Activated CD8-positive, alpha-beta memory T cell treated with anti-CD3 and anti-CD28 coated beads, Interleukin-2, amount 10 ng/mL, durations not matched to agents 7 days and 5 days (primary cell): ENCODE measurements around the gene TUBB4B. TPM values are rescaled to one million over a fixed set of nuclear protein-coding genes. Genes with fewer than 3 reads are reported as not detected.
A peak's percentile ranks its signal among the peaks of the same experiment; 100 is the strongest.

Experiments used
- ATAC-seq: fragments of 150-1000 bp; cut with Tn5 transposase; one replicate; pipeline ENCODE4 v1.10.0; 2021; ENCODE audit warnings: moderate library complexity
- CTCF ChIA-PET: fragments of 350-600 bp; sonication (Branson Sonifier 250); formaldehyde crosslinking; loops from one replicate; lab custom pipeline; 2021; ENCODE audit warnings: antibody characterized with exemption; lab: Charles Lee
- DNase-seq: peaks from one replicate; pipeline ENCODE4 v3.0.0-alpha.2; 2020
- H3K27ac Mint-ChIP-seq: one replicate; pipeline ENCODE4 v1.8.0; 2021; ENCODE audit warnings: mild to moderate bottlenecking, mixed read lengths
- H3K27me3 Mint-ChIP-seq: one replicate; pipeline ENCODE4 v1.8.0; 2021; ENCODE audit warnings: mixed read lengths
- H3K36me3 Mint-ChIP-seq: one replicate; pipeline ENCODE4 v1.8.0; 2021; ENCODE audit warnings: mild to moderate bottlenecking, mixed read lengths
- H3K4me1 Mint-ChIP-seq: one replicate; pipeline ENCODE4 v1.8.0; 2021; ENCODE audit warnings: mixed read lengths
- H3K4me3 Mint-ChIP-seq: one replicate; pipeline ENCODE4 v1.8.0; 2021; ENCODE audit warnings: mild to moderate bottlenecking, moderate library complexity, mixed read lengths
- H3K9me3 Mint-ChIP-seq: one replicate; pipeline ENCODE4 v1.8.0; 2022; ENCODE audit warnings: low read depth, mixed read lengths
- total RNA-seq, 2 experiments: library from RNA; stranded (reverse); gene quantifications; one replicate each; pipeline ENCODE4 v1.2.3, GENCODE V29; 2021

The TUBB4B gene
- total RNA-seq, 2 experiments from 2014 or later: 353 to 375 TPM

DNA sequence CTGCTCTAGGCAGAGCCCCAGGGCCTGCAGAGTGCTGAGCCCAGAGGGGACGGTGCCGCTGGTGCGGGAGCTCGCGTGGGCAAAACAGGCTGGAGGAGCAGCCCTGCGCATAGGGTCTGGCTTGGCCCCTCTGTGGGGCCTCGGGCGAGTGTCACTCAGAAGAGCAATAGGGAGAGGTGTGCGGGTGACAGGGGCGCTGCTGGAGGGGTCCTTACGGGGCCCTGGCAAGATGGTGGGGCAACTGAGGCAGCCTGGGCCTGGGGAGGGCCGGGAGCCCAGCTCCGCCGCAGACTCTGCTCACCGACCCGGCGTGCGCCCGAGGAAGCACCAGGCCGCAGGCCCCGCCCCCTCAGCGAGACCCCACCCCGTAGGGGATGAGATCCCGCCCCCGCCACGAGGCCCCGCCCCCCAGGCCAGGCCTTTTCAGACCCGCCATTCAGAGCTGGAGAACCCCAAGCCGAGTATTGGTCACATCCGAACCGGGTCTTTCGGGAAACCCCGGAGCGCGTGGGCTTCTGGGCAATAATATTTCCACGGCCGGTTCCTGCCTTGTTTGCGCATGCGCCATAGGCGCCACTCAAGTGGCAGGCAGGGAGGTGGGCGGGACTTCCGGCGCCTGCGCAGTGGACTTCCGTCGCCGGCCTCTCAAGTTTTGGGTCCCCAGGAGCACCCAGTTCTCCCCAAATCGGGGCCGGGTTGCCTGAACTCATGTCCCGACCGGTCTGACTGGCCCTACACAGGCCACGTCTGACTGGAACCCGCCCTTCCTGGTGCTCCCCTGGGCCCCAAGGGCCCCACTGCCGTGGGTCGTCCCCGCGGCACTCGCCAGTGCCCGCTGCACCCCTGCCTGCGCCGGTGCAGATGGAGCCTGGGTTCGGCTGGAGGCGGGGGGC, 17.8 kb upstream of the TUBB4B start:
- Mint-ChIP-seq H3K36me3 (no peaks in the 10 kb centered on the region), H3K27me3 (no peaks in the 10 kb centered on the region), H3K27ac (peak overlapping the region; percentile 72), H3K4me1 (peaks cover 18% of the 10 kb centered on the region), H3K4me3 (peak overlapping the region; percentile 72), H3K9me3 (no peaks in the 10 kb centered on the region)
- peak; percentile 99 for DNase-seq
- peak; percentile 91 for ATAC-seq
- CTCF ChIA-PET: interaction anchor here (0.8 to 6.8 kb wide), 18 partner anchors 9 to 177 kb away, joined by 3 to 110 read pairs (median 4); partner anchors contain the start of genes ANAPC2, NPDC1, NRARP and SSNA1

DNA sequence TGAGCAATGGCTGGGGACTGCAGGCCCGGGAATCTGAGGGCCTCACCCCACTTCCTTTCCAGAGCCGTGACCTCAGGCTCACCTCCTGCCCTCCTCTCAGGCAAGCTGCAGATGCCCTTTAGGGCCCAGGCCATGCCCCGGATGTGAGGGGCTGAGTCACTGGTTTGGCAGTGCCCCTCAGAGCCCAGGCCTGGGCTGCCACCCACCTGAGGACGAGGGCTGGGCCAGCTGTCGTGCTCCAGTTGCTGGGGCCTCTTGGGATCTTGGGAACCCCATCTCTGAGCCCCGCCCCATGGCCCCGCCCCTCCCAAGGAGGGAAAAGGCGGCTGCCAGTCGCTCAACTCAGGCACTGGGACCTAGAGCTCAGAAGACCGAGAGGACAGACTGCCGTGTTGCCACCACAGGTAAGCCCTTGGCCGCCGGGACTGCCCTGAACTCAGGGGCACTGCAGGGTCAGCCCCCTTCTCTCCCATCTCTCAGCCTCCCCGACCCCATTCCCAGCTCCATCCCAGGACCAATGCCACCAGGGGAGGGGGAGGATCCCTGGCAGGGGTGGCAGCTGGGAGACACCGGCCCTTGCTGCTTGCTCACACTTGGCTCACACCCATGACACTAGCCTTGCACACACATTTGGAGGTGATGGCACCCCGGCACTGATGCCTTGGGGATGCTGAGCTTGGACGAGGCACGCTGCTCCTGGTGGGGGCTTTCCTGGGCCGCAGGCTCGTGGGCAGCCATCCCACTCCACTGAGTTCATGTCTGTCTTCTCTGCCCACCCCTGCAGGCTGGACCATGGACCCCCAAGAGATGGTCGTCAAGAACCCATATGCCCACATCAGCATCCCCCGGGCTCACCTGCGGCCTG, 16.0 kb upstream of the TUBB4B start, which contains the start of gene CYSRT1:
Gene CYSRT1 (plus strand): TSS at position 345 of the 865 bp plus-strand sequence. CDS start 448 bp downstream, at position 793.
- Mint-ChIP-seq H3K27me3 (no peaks in the 10 kb centered on the region), H3K27ac (peak within 1 kb of the TSS; percentile 72), H3K36me3 (no peaks in the 10 kb centered on the region), H3K4me1 (peaks cover 18% of the 10 kb centered on the region), H3K4me3 (peak within 1 kb of the TSS; percentile 72), H3K9me3 (no peaks in the 10 kb centered on the region)
- CTCF ChIA-PET: interaction anchor here (0.8 to 6.8 kb wide), 11 partner anchors 14 to 178 kb away, joined by 3 to 110 read pairs (median 5); partner anchors contain the start of genes ANAPC2, NELFB, NRARP and SSNA1
- ATAC-seq (no peak), DNase-seq (peak; percentile 66)

DNA sequence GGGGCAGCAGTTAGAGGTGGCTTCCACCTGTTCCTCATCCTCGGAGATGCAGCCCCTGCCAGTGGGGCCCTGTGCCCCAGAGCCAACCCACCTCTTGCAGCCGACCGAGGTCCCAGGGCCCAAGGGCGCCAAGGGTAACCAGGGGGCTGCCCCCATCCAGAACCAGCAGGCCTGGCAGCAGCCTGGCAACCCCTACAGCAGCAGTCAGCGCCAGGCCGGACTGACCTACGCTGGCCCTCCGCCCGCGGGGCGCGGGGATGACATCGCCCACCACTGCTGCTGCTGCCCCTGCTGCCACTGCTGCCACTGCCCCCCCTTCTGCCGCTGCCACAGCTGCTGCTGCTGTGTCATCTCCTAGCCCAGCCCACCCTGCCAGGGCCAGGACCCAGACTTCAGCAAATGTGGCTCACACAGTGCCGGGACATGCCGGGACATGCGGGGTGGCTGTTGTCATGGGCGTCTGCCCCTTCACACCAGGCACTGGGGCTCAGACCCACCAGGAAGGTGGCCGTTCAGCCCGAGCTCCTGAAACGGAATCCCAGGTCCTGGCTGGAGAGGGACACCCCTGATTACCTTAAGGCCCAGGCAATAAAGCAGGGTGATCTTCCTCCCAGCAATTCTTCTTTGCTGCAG, 15.3 kb upstream of the TUBB4B start:
- Mint-ChIP-seq H3K27me3 (no peaks in the 10 kb centered on the region), H3K27ac (no peak overlapping the region), H3K4me1 (peaks cover 18% of the 10 kb centered on the region), H3K9me3 (no peaks in the 10 kb centered on the region), H3K4me3 (no peak overlapping the region), H3K36me3 (no peaks in the 10 kb centered on the region)
- DNase-seq (no peak), ATAC-seq (no peak)
- CTCF ChIA-PET: interaction anchor here (0.8 to 6.8 kb wide), 12 partner anchors 9 to 130 kb away, joined by 3 to 110 read pairs (median 18); partner anchors contain the start of genes ANAPC2, GRIN1, NDOR1 and SSNA1

DNA sequence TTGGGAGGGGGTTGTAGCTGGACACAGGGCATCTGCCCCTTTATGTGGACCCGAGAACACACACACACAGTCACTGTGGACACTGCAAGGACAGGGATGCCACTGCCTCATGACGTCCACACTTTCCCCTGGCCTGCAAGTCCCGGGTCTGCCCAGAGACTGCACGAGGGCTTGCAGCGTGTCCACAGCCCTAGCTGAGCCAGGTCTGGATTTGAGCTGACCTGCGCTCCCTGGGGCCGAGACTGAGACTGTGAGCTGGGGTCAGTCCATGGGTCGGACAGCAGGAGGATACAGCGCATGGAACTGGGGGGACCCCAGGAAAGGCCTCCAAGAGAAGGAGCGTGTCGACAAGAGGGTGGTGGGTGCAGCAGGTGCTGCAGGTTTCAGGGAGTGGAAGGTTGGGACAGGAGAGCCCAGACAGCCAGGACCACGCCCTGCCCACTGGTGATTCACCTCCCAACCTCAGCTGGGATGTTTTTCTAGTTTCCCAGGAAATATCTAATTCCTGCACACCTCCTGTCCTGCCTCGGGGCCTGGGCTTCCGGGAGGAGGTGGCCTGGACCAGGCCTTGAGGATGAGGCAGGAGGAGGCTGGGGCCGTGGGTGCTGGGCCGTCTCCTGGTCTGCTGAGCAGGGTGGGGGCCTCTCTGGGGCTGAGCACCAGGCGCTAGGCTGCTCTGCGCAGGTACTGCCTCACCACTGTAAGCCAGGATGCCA, 14.6 kb upstream of the TUBB4B start:
- Mint-ChIP-seq H3K27ac (no peak overlapping the region), H3K4me1 (peaks cover 18% of the 10 kb centered on the region), H3K27me3 (no peaks in the 10 kb centered on the region), H3K4me3 (no peak overlapping the region), H3K9me3 (no peaks in the 10 kb centered on the region), H3K36me3 (no peaks in the 10 kb centered on the region)
- ATAC-seq (no peak), DNase-seq (no peak)
- CTCF ChIA-PET: interaction anchor here (0.8 to 6.8 kb wide), 22 partner anchors 8 to 180 kb away, joined by 3 to 110 read pairs (median 10); partner anchors contain the start of genes ANAPC2, GRIN1, MAN1B1 and NDOR1

DNA sequence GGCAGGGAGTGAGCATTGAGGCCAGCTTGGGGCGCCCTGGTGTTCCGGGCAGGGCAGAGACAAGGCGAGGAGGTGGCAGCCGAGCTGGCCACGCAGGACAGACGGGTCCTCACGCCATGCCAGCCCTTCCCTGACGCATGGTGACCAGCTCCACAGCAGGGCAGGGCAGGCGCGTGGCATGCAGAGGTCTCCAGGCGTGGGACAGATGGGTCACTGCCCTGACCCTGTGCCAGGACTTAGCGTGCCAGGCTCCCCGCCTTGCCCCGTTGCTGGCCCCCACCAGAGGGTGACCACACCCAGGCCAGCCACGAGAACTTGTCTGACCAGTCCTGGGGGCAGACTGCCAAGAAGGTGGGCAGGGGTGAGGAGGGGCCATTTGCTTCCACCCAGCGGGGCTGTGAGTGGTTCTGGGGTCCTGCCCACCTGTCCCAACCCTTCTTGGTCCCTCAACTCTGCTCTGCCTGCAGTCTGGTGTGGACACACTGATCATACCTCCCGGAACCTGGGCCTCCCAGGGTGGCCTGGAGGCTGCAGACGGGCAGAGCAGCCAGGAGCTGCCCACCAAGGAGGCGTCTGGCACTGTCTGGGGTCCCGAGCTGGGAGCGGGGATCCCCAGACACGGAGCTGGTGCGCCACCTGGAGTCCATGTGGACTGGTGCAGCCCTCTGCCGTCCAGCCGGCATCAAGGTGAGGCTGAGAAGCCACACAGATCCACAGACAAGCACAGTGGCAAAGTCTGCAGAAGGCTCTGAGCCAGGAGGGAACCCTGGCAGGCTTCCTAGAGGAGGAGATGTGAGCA, 13.8 kb upstream of the TUBB4B start, which contains the start of gene RNF224:
Gene RNF224 (plus strand): TSS at position 449 of the 799 bp plus-strand sequence. CDS start 834 bp downstream, outside the sequence.
- CTCF ChIA-PET: interaction anchor here (0.6 to 6.8 kb wide), 26 partner anchors 11 to 232 kb away, joined by 3 to 110 read pairs (median 6); partner anchors contain the start of genes ANAPC2, GRIN1, MAN1B1 and NDOR1
- H3K27me3 Mint-ChIP-seq: no peaks in the 10 kb centered on the region
- H3K9me3 Mint-ChIP-seq: no peaks in the 10 kb centered on the region
- H3K4me3 Mint-ChIP-seq: no peak within 1 kb of the TSS
- no peaks in the 10 kb centered on the region for H3K36me3 Mint-ChIP-seq
- ATAC-seq (peak; percentile 46), DNase-seq (peak; percentile 89)
- H3K27ac Mint-ChIP-seq: no peak within 1 kb of the TSS
- H3K4me1 Mint-ChIP-seq: peaks cover 18% of the 10 kb centered on the region

DNA sequence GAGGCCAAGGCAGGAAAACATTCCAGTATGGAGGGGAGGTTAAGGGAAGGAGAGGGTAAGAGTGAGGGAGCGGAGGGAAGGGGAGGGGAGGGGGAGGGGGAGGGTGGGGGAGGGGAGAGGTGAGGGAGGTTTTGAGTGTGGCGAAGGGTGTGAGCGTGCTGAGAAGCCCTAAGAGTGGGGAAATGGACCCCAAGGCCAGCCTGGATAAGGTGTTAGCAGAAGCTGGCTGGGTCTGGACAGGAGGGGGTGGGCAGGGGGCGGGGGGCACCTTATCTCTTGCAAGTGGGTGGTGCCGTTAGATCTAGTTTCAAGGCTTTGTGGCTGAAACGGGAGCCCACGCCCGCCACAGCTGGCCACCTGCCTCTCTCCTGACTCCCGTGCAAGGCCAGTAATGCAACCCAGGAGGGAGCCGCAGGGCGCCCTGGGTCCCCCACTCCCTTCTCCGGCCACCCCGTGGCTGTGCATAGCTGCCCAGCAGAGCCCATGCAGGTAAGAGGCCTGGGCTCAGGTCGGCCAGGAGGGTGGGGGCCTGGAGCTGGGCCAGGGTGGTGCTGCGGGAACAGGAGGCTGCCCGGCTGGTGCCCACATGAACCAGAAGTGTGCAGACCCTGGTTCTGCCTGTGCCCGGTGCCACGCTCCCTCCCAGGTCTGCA, 13.1 kb upstream of the TUBB4B start:
- ATAC-seq (no peak), DNase-seq (no peak)
- Mint-ChIP-seq H3K36me3 (no peaks in the 10 kb centered on the region), H3K4me1 (peaks cover 15% of the 10 kb centered on the region), H3K4me3 (no peak overlapping the region), H3K27me3 (no peaks in the 10 kb centered on the region), H3K27ac (no peak overlapping the region), H3K9me3 (no peaks in the 10 kb centered on the region)
- CTCF ChIA-PET: interaction anchor here (0.7 to 6.8 kb wide), 20 partner anchors 11 to 231 kb away, joined by 3 to 110 read pairs (median 10); partner anchors contain the start of genes ANAPC2, MAN1B1, NDOR1 and NSMF

DNA sequence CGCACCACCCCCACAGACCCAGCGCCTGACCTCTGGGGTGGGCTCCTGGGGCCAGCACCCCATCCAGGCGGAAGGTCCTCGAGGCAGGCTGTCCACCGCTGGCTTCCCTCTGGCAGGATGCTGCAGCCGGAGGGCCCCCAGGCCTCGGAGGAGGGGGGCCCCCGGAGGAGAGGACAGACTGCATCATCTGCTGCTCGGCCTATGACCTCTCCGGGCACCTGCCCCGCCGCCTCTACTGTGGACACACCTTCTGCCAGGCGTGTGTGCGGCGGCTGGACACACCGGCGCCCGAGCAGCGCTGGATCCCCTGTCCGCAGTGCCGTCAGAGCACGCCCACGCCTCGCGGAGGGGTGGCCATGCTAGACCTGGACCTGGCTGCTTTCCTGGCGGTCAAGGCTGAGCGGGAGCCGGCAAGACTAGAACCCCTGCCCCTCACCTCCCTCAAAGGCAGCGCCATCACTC, 12.6 kb upstream of the TUBB4B start:
- CTCF ChIA-PET: interaction anchor here (0.6 to 6.8 kb wide), 11 partner anchors 10 to 285 kb away, joined by 3 to 110 read pairs (median 17); partner anchors contain the start of genes ANAPC2, NDOR1, SAPCD2 and SSNA1
- Mint-ChIP-seq H3K9me3 (no peaks in the 10 kb centered on the region), H3K27ac (no peak overlapping the region), H3K27me3 (no peaks in the 10 kb centered on the region), H3K4me1 (peaks cover 14% of the 10 kb centered on the region), H3K36me3 (no peaks in the 10 kb centered on the region), H3K4me3 (no peak overlapping the region)
- ATAC-seq (no peak), DNase-seq (no peak)

GRCh38 chr9:137228968-137229896, 11.9 kb upstream of the TUBB4B start:
- DNase-seq: no peak

DNA sequence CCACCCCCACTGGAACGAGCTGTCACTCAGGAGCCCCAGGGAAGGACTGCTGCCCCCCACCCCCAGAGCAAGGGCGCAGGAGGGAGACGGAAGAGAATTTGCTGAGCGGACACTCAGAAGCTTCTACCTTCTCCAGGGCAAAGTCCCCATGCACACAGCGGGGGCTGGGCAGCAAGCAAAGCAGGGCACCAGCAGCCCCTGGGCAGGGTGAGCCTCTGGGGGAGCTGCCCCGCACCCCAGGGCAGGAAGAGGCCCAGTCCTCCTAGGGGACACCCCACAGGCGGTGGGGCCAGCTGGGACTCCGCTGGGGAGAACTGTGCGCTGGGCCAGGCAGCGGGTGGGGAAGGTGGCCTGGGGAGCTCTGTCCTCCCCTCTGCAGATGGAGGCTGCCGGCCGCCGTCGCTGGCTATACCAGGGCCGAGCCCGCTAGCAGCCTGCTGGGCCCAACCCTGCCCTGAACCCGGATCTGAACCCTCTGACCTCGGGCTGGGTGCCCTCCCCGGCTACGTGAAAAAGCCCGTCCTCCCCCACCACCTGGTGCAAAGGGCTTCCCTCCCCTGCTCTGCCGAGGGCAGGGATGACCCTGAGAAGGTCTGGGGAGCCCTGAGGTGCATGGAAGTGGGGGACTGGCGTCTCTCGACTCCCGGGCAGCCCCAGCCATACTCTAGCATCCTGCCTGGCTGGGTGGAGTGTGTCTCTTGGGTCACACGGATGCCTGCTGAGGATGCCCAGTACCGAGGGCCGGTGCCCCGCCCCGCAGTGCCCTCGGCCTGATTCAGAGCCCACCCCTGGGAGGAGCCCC, 11.0 kb upstream of the TUBB4B start:
- Mint-ChIP-seq H3K4me3 (no peak overlapping the region), H3K27ac (no peak overlapping the region), H3K4me1 (peaks cover 6% of the 10 kb centered on the region), H3K9me3 (no peaks in the 10 kb centered on the region), H3K27me3 (no peaks in the 10 kb centered on the region), H3K36me3 (no peaks in the 10 kb centered on the region)
- ATAC-seq (no peak), DNase-seq (no peak)
- CTCF ChIA-PET: interaction anchor here (0.9 to 2.3 kb wide), 6 partner anchors 10 to 184 kb away, joined by 3 to 7 read pairs (median 4); partner anchors contain the start of genes ANAPC2 and SSNA1

More at GRCh38 chr9:137228968-137229896, 11.9 kb upstream of the TUBB4B start:
- H3K9me3 Mint-ChIP-seq: no peaks in the 10 kb centered on the region
- H3K4me1 Mint-ChIP-seq: peaks cover 11% of the 10 kb centered on the region
- no peaks in the 10 kb centered on the region for H3K27me3 Mint-ChIP-seq
- H3K27ac Mint-ChIP-seq: no peak overlapping the region
- ATAC-seq: no peak
- CTCF ChIA-PET: interaction anchor here (0.6 to 3.2 kb wide), 6 partner anchors 11 to 284 kb away, joined by 3 to 19 read pairs (median 4); partner anchors contain the start of genes ANAPC2 and SSNA1
- no peak overlapping the region for H3K4me3 Mint-ChIP-seq
- no peaks in the 10 kb centered on the region for H3K36me3 Mint-ChIP-seq
